ENCODE measurements around the gene TMEM132C. TPM values are rescaled to one million over a fixed set of nuclear protein-coding genes. Genes with fewer than 3 reads are reported as not detected.
A peak's percentile ranks its signal among the peaks of the same experiment; 100 is the strongest.

The TMEM132C gene
- total and polyA plus RNA-seq, 9 donors = 0.50 to 10.1 (median 1.2) TPM

DNA sequence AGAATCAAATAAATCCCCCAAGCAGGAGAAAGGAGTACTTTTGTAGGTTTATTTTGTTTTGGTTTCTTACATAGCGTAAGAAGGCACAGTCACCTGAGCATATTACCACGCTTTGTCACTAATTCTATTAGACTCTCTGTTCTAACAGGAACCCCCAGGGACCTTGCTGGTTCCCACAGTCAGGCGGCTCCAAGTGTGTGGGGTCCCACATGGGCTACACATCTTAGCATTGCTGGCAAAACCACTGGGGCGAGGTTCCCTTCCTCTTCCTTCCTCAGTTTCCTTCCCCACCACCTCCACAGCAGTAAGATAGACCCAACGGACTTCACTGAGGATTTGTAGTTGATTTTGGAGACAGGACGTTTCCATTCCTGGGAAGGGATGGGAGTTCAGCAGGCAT, 49.1 kb downstream of the TMEM132C start:
- DNase-seq = no peak
- no peak overlapping the region for H3K4me3 ChIP-seq (ENCODE audit: low read length)
- H3K27me3 ChIP-seq (ENCODE audit: control insufficient read depth, insufficient read depth, low read length) = no peaks in the 10 kb centered on the region
- 72% methylated on average over 3 of the region's 6 CpGs for WGBS (ENCODE audit: insufficient coverage)
- H3K36me3 ChIP-seq (ENCODE audit: control insufficient read depth, insufficient read depth, low read length) = no peaks in the 10 kb centered on the region
- H3K27ac ChIP-seq (ENCODE audit: low read length) = no peak overlapping the region
- no peaks in the 10 kb centered on the region for H3K9me3 ChIP-seq (replicated peaks; ENCODE audit: control insufficient read depth, low read depth, low read length)
- H3K4me1 ChIP-seq (ENCODE audit: control insufficient read depth, insufficient read depth, low read length) = no peaks in the 10 kb centered on the region

DNA sequence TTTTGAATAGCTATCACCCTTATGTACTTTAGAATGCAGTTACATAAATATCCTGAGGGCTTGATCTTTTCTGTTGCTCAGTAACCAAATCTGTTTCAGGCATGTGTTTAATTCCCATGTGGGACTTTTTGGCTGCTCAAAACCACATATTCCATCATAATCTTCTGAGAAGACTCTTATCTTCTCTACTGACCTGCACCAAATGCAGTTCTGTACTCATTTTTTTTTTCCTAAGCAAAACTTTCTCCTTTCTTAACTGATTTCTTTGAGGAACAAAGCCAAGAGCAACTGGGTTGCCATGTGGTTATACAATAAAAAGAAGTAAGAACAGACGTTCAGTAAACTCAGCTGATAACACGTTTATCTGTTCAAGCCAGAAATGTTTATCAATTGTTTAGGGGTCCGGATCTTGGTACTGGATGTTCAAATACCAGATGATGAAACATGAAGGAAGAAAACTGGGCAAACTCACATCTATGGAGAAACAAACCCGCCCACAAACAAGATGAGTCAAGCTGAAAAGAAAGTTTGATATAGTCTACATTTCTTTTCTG, 50.1 kb downstream of the TMEM132C start:
- WGBS (ENCODE audit: insufficient coverage) = no CpG with 5 or more reads among the region's 4 CpGs
- peak; percentile 60 for DNase-seq
- no peak overlapping the region for H3K4me3 ChIP-seq (ENCODE audit: low read length)
- no peaks in the 10 kb centered on the region for H3K36me3 ChIP-seq (ENCODE audit: control insufficient read depth, insufficient read depth, low read length)
- no peaks in the 10 kb centered on the region for H3K27me3 ChIP-seq (ENCODE audit: control insufficient read depth, insufficient read depth, low read length)
- no peaks in the 10 kb centered on the region for H3K4me1 ChIP-seq (ENCODE audit: control insufficient read depth, insufficient read depth, low read length)
- H3K9me3 ChIP-seq (replicated peaks; ENCODE audit: control insufficient read depth, low read depth, low read length) = peaks cover 5% of the 10 kb centered on the region
- H3K27ac ChIP-seq (ENCODE audit: low read length) = no peak overlapping the region

- no peak overlapping the region for H3K4me3 ChIP-seq (ENCODE audit: low read length)
- H3K27ac ChIP-seq (ENCODE audit: low read length) = no peak overlapping the region
- H3K27me3 ChIP-seq (ENCODE audit: control insufficient read depth, insufficient read depth, low read length) = no peaks in the 10 kb centered on the region
- H3K4me1 ChIP-seq (ENCODE audit: control insufficient read depth, insufficient read depth, low read length) = no peaks in the 10 kb centered on the region
- WGBS (ENCODE audit: insufficient coverage) = no CpG with 5 or more reads among the region's 5 CpGs
- H3K36me3 ChIP-seq (ENCODE audit: control insufficient read depth, insufficient read depth, low read length) = no peaks in the 10 kb centered on the region
- H3K9me3 ChIP-seq (replicated peaks; ENCODE audit: control insufficient read depth, low read depth, low read length) = peaks cover 8% of the 10 kb centered on the region
- DNase-seq = no peak
Observed at GRCh38 chr12:128318341-128318740, 51.4 kb downstream of the TMEM132C start.

- peaks cover 8% of the 10 kb centered on the region for H3K9me3 ChIP-seq (replicated peaks; ENCODE audit: control insufficient read depth, low read depth, low read length)
- no peak overlapping the region for H3K4me3 ChIP-seq (ENCODE audit: low read length)
- no peak overlapping the region for H3K27ac ChIP-seq (ENCODE audit: low read length)
- no peaks in the 10 kb centered on the region for H3K27me3 ChIP-seq (ENCODE audit: control insufficient read depth, insufficient read depth, low read length)
- WGBS (ENCODE audit: insufficient coverage) = no CpG with 5 or more reads among the region's 2 CpGs
- DNase-seq = no peak
- no peaks in the 10 kb centered on the region for H3K4me1 ChIP-seq (ENCODE audit: control insufficient read depth, insufficient read depth, low read length)
- H3K36me3 ChIP-seq (ENCODE audit: control insufficient read depth, insufficient read depth, low read length) = no peaks in the 10 kb centered on the region
Observed at GRCh38 chr12:128318946-128319345, 52.0 kb downstream of the TMEM132C start.

DNA sequence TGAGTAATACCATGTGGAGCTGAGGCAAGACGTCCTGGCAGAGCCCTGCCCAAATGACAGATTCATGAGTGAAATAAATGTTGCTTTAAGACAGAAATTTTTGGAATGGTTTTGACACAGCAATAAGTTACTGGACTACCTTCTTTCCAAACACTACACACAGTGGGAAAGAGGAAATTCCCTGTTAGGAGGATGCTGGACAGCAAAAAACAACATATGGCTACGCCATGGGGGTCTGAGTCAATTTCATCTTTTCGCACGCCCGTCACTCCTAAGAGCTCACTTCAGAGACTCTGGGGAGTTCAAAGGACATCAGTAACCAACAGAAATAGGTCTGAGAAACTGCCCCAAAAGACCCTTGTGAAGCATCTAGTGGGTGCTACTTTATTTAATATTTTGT, 55.4 kb downstream of the TMEM132C start:
- DNase-seq = no peak
- no peak overlapping the region for H3K27ac ChIP-seq (ENCODE audit: low read length)
- no peaks in the 10 kb centered on the region for H3K4me1 ChIP-seq (ENCODE audit: control insufficient read depth, insufficient read depth, low read length)
- no peaks in the 10 kb centered on the region for H3K36me3 ChIP-seq (ENCODE audit: control insufficient read depth, insufficient read depth, low read length)
- no peaks in the 10 kb centered on the region for H3K27me3 ChIP-seq (ENCODE audit: control insufficient read depth, insufficient read depth, low read length)
- 96% methylated on average over 4 of the region's 5 CpGs for WGBS (ENCODE audit: insufficient coverage)
- peaks cover 8% of the 10 kb centered on the region for H3K9me3 ChIP-seq (replicated peaks; ENCODE audit: control insufficient read depth, low read depth, low read length)
- no peak overlapping the region for H3K4me3 ChIP-seq (ENCODE audit: low read length)

DNA sequence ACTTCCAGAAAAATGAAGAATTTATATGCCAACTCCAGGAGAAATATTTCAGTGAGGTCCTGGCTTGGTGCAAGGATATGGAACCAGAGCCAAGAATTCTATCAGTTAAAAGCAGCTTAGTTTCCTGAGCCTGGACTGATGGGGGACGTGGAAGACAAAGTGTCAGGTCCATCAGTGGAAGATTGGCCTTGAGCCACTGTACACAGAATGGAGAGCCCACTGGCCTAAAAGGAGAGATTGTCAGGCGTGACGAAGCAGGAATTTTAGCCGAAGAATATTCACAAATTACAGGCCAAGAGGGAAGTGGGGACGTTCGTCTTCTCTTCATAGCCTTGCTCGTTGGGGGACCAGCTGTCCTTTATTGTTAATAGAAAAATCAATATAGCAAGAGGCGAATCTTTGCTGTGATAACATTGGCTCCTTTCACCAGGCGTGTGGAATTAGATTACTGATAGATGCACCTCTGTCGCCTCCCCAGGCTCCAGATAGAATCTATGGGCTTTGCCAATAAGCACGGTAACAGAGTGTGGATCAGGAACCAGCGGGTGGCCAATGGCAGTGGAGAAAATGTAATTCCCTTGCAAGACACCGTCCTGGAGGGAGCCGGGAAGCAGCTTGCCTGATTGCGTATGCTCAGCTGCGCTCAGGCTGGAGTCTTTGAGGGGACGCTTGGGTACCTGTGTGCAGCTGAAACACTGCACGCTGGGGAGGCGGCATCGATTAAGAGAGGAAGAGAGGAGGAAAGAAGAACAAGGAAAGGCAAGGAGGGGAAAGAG, 56.4 kb downstream of the TMEM132C start:
- WGBS (ENCODE audit: insufficient coverage) = 24% methylated on average over 11 of the region's 20 CpGs
- Histone ChIP-seq H3K27me3 (ENCODE audit: control insufficient read depth, insufficient read depth, low read length) (no peaks in the 10 kb centered on the region), H3K27ac (ENCODE audit: low read length) (no peak overlapping the region), H3K36me3 (ENCODE audit: control insufficient read depth, insufficient read depth, low read length) (no peaks in the 10 kb centered on the region), H3K4me1 (ENCODE audit: control insufficient read depth, insufficient read depth, low read length) (no peaks in the 10 kb centered on the region), H3K4me3 (ENCODE audit: low read length) (no peak overlapping the region), H3K9me3 (replicated peaks; ENCODE audit: control insufficient read depth, low read depth, low read length) (peaks cover 8% of the 10 kb centered on the region)
- DNase-seq = no peak

DNA sequence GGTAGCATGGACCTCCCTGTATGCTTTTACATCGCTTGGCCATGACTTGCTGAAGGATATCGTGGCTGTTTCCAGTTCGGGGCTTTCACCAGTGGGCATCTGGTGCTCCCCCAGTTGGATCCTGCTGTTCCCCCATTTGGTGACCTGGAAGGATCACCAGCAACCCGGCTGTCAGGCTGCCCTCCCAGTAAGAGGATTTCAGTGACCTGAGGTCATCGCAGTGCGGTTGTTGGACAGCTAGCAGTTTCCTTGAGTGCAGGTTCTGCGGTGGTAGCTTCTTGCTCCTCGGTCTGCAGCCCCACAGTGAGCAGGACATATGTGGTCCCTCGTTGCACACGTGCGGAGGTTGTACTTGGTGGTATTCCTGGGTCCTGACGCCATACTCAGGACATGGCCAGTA, 58.7 kb downstream of the TMEM132C start:
- no peaks in the 10 kb centered on the region for H3K4me1 ChIP-seq (ENCODE audit: control insufficient read depth, insufficient read depth, low read length)
- peaks cover 8% of the 10 kb centered on the region for H3K9me3 ChIP-seq (replicated peaks; ENCODE audit: control insufficient read depth, low read depth, low read length)
- H3K4me3 ChIP-seq (ENCODE audit: low read length) = no peak overlapping the region
- peaks cover 6% of the 10 kb centered on the region for H3K27me3 ChIP-seq (ENCODE audit: control insufficient read depth, insufficient read depth, low read length)
- no peak for DNase-seq
- 67% methylated on average over 11 of the region's 12 CpGs for WGBS (ENCODE audit: insufficient coverage)
- no peaks in the 10 kb centered on the region for H3K36me3 ChIP-seq (ENCODE audit: control insufficient read depth, insufficient read depth, low read length)
- H3K27ac ChIP-seq (ENCODE audit: low read length) = no peak overlapping the region

DNA sequence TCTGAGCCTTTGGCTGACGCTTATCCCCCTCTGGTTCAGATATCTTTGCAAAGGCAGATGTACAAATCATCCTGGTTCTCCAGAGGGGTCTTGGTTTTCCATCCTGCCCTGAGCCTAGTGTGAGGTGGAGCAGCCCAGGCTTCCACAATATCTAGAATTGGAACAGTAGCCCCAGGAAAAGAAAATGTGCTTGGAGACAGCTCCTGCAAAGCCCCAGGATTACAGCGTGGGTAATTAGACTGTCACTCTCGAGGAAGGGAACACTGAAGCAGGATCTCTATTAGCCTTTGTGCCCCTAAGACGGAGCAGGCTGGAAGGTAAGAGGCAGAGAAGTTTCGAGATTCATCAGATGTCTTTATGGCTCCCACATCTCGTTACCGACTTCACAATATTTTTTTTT, 59.4 kb downstream of the TMEM132C start:
- Histone ChIP-seq H3K27me3 (ENCODE audit: control insufficient read depth, insufficient read depth, low read length) (peaks cover 6% of the 10 kb centered on the region), H3K9me3 (replicated peaks; ENCODE audit: control insufficient read depth, low read depth, low read length) (peaks cover 8% of the 10 kb centered on the region), H3K36me3 (ENCODE audit: control insufficient read depth, insufficient read depth, low read length) (no peaks in the 10 kb centered on the region), H3K4me1 (ENCODE audit: control insufficient read depth, insufficient read depth, low read length) (no peaks in the 10 kb centered on the region), H3K4me3 (ENCODE audit: low read length) (no peak overlapping the region), H3K27ac (ENCODE audit: low read length) (no peak overlapping the region)
- 20% methylated on average over 2 of the region's 7 CpGs for WGBS (ENCODE audit: insufficient coverage)
- no peak for DNase-seq

- no peaks in the 10 kb centered on the region for H3K9me3 ChIP-seq (replicated peaks; ENCODE audit: control insufficient read depth, low read depth, low read length)
- H3K36me3 ChIP-seq (ENCODE audit: control insufficient read depth, insufficient read depth, low read length) = no peaks in the 10 kb centered on the region
- no peak overlapping the region for H3K4me3 ChIP-seq (ENCODE audit: low read length)
- WGBS (ENCODE audit: insufficient coverage) = 64% methylated on average over 3 of the region's 8 CpGs
- H3K27ac ChIP-seq (ENCODE audit: low read length) = no peak overlapping the region
- H3K4me1 ChIP-seq (ENCODE audit: control insufficient read depth, insufficient read depth, low read length) = no peaks in the 10 kb centered on the region
- DNase-seq = no peak
- peaks cover 6% of the 10 kb centered on the region for H3K27me3 ChIP-seq (ENCODE audit: control insufficient read depth, insufficient read depth, low read length)
Observed at GRCh38 chr12:128328961-128329360, 62.0 kb downstream of the TMEM132C start.

DNA sequence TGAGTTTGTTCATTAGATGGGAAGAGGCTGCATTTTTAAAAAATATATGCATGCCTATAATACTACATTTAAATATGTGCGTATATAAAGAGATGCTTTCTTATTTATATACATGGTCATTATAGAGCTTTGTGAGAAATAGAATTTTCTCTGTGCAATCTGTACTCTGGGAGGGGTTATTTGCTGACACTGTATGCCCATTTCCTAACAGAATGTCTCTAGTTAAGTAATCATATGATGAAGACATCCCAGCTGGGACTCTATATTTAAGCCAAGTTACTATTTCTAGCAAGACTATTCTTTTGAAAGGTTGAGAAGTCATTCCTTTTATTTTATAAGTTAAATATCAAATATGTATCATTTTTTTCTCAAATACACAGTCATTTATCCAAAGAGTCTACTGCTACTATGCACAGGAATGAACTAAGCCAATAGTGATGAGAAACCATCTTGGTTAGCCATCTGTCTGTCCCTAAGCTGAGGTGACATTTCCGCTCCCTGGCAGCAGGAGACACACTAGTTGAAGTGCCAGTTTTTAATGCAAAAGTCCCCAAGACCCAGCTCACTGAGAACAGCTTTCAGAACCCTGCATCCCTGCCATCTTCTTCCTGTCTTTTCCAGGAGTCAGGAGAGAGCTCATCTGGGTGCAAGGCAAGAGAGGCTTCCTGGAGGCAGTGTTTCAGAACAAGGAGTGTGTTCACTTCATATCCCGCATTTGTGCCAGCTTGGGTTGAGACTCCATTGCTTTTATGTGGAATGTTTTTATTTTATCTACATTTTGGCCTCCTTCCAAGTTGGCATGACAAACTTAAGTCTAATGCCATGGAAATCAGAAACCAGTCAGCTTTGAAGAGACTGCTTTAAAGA, 69.5 kb downstream of the TMEM132C start:
- Histone ChIP-seq H3K4me3 (ENCODE audit: low read length) (no peak overlapping the region), H3K4me1 (ENCODE audit: control insufficient read depth, insufficient read depth, low read length) (peaks cover 20% of the 10 kb centered on the region), H3K27ac (ENCODE audit: low read length) (no peak overlapping the region), H3K36me3 (ENCODE audit: control insufficient read depth, insufficient read depth, low read length) (no peaks in the 10 kb centered on the region), H3K27me3 (ENCODE audit: control insufficient read depth, insufficient read depth, low read length) (peaks cover 3% of the 10 kb centered on the region), H3K9me3 (replicated peaks; ENCODE audit: control insufficient read depth, low read depth, low read length) (no peaks in the 10 kb centered on the region)
- DNase-seq = peak; percentile 29
- WGBS (ENCODE audit: insufficient coverage) = 71% methylated on average over 1 of the region's 3 CpGs
